CD8-positive, alpha-beta memory T cell (primary cell): ENCODE data around the gene ASTL. TPM values are rescaled to one million over a fixed set of nuclear protein-coding genes. Genes with fewer than 3 reads are reported as not detected.

Experiments
- CTCF ChIA-PET: fragments of 350-600 bp; sonication (Branson Sonifier 250); formaldehyde crosslinking; loops from one replicate; lab custom pipeline; 2021; ENCODE audit warnings: antibody characterized with exemption; lab: Charles Lee
- POLR2A ChIA-PET: fragments of 350-600 bp; sonication (Branson Sonifier 250); formaldehyde crosslinking; loops from one replicate; lab custom pipeline; 2021; ENCODE audit warnings: antibody characterized with exemption; lab: Charles Lee
- DNase-seq, 5 donors: peaks; one replicate each; pipeline versions ENCODE4 v3.0.0 to v3.0.0-alpha.2; 2020 to 2022; ENCODE audit warnings: mixed read lengths in 1 of 5
- H3K27ac ChIP-seq: one replicate; pipeline ENCODE4 v1.7.0; 2013; ENCODE audit warnings: low read depth, mild to moderate bottlenecking, low read length, moderate library complexity
- H3K27me3 ChIP-seq: 2 replicates; pipeline ENCODE4 v1.7.0; 2013; ENCODE audit warnings: low read length, mild to moderate bottlenecking; ENCODE audit not compliant: insufficient read depth, poor library complexity, severe bottlenecking
- H3K36me3 ChIP-seq: 2 replicates; pipeline ENCODE4 v1.7.0; 2013; ENCODE audit warnings: mild to moderate bottlenecking, low read length, moderate library complexity; ENCODE audit not compliant: insufficient read depth
- H3K4me1 ChIP-seq: 2 replicates; pipeline ENCODE4 v1.7.0; 2013; ENCODE audit warnings: mild to moderate bottlenecking, low read length, moderate library complexity; ENCODE audit not compliant: insufficient read depth
- H3K4me3 ChIP-seq: 2 replicates; pipeline ENCODE4 v1.7.0; 2013; ENCODE audit warnings: mild to moderate bottlenecking, low read length
- H3K9me3 ChIP-seq: 2 replicates; pipeline ENCODE4 v1.7.0; 2013; ENCODE audit warnings: mild to moderate bottlenecking, low read length
- H3K27ac Mint-ChIP-seq, 8 donors: one replicate each; pipeline ENCODE4 v1.8.0; 2020 to 2021; ENCODE audit warnings: mixed read lengths in 8 of 8, mild to moderate bottlenecking in 6 of 8, inconsistent platforms in 3 of 8, moderate library complexity in 3 of 8
- H3K27me3 Mint-ChIP-seq, 2 donors: one replicate each; pipeline ENCODE4 v1.8.0; 2020 to 2021; ENCODE audit warnings: mixed read lengths in 2 of 2, mild to moderate bottlenecking in 1 of 2, moderate library complexity in 1 of 2
- H3K36me3 Mint-ChIP-seq, 3 donors: one replicate each; pipeline ENCODE4 v1.8.0; 2020 to 2021; ENCODE audit warnings: mixed read lengths in 3 of 3, inconsistent platforms in 1 of 3, mild to moderate bottlenecking in 1 of 3
- H3K4me1 Mint-ChIP-seq, 3 donors: one replicate each; pipeline ENCODE4 v1.8.0; 2020 to 2021; ENCODE audit warnings: mixed read lengths in 3 of 3, inconsistent platforms in 1 of 3, mild to moderate bottlenecking in 1 of 3
- H3K4me3 Mint-ChIP-seq, 7 donors: one replicate each; pipeline ENCODE4 v1.8.0; 2020 to 2021; ENCODE audit warnings: mixed read lengths in 7 of 7, mild to moderate bottlenecking in 6 of 7, moderate library complexity in 4 of 7, inconsistent platforms in 2 of 7
- H3K9me3 Mint-ChIP-seq, 5 donors: one replicate each; pipeline ENCODE4 v1.8.0; 2020 to 2022; ENCODE audit warnings: mixed read lengths in 5 of 5, mild to moderate bottlenecking in 3 of 5, moderate library complexity in 2 of 5, inconsistent platforms in 1 of 5
- polyA plus RNA-seq: library from polyadenylated mRNA; unstranded; fragments of 300-500 nt; fragmentation: Illumina TruSeq; gene quantifications from one replicate; pipeline ENCODE4 v1.2.3, GENCODE V29; 2021
- total RNA-seq, 2 experiments: library from RNA; stranded (reverse); gene quantifications; one replicate each; pipeline ENCODE4 v1.2.3, GENCODE V29; 2021

The ASTL gene
- total and polyA plus RNA-seq, 3 experiments from 2014 or later, result 0.49 to 18.0 (median 16.2) TPM

DNA sequence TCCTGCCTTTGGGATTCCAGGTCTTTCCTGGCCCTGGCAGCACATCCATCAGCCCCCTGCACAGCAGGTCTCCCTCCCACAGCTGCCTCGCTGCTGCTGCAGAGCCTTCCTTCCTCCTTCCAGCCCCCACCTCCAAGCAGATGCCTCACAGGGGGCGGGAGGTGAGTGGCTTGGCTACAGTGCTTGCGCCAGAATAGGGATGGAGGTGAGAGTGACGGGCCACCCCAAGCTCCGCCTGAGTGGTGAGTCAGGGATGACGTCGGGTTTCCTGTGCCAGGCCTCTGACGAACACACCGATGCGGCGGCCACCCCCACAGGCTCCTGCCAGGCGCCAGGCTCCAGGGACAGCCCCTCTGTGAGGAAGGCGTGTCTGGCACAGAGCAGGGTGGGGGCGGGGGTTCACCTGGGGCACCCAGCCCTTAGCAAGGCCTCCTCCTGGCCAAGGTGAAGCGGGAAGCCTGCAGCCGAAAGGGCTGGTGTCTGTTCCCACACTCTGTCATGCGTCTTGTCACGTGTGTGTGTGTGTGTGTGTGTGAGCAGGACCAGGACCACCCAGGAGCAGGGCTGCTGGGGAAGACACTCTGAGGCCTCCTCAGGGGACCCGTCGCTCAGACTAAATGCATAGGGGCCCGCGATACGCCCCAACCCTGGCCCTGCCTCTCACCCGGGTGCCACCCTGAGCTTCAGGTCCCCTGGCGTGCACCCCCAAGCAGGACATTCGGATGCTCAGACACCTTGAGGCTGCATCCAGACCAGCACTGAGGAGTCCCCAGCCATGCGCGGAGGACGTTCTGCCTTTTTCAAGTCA, 10.3 kb upstream of the ASTL start:
- Mint-ChIP-seq H3K27me3 (peaks cover 0 to 13% of the 10 kb centered on the region in 2 donors), H3K4me1 (peaks cover 54 to 75% (median 55%) of the 10 kb centered on the region in 3 donors), H3K27ac (peak overlapping the region; percentile 93 to 100 (median 98)), H3K36me3 (peaks cover 4 to 12% (median 6%) of the 10 kb centered on the region in 3 donors), H3K4me3 (peak overlapping the region; percentile 65 to 97 (median 83)), H3K9me3 (peaks cover 0 to 4% (median 0%) of the 10 kb centered on the region in 5 donors)
- Histone ChIP-seq H3K36me3 (peaks cover 10% of the 10 kb centered on the region), H3K27me3 (no peaks in the 10 kb centered on the region), H3K4me1 (peaks cover 53% of the 10 kb centered on the region), H3K27ac (peak overlapping the region; percentile 62), H3K4me3 (peak overlapping the region; percentile 56), H3K9me3 (no peaks in the 10 kb centered on the region)
- ChIA-PET CTCF (interaction anchor here (0.6 to 14.6 kb wide), 6 partner anchors 10 to 710 kb away, joined by 3 to 385 read pairs (median 4); partner anchors contain the start of gene ASTL), POLR2A (interaction anchor here (0.6 to 7.5 kb wide), 6 partner anchors 10 to 31 kb away, joined by 3 to 78 read pairs (median 6); partner anchors contain the start of gene ASTL)
- DNase-seq, result peak; percentile 97 to 99 (median 98)

DNA sequence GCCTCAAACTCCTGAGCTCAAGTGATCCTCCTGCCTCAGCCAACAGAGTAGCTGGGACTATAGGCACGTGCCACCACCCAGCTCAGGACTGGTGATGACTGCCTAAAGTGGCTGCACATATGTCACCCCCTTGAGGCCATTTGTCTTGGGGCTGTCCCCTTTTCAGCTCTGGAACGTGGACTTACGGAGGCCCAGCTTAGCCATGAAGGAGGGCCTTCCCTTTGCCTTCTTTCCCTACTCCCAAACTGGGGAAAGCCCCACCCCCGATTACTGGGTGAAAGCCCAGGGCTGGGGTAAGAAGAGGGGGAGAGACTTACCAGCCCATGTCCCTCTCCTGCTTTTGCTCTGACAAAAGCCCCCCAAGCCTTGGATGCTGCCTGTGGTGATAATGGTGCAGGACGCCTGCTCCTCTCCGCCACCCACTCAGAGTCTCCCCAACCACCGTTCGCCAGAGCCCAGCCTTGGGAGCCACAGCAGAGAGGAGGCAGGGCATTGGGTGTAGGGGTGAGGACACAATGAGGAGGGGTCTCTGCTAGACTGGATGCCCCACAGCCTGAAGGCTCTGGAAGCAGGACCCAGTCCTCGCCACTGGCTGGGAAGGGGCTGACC, 9.4 kb upstream of the ASTL start:
- CTCF ChIA-PET, result interaction anchor here (0.9 to 14.6 kb wide), 8 partner anchors 9 to 711 kb away, joined by 3 to 385 read pairs (median 9); partner anchors contain the start of genes ADRA2B and ASTL

DNA sequence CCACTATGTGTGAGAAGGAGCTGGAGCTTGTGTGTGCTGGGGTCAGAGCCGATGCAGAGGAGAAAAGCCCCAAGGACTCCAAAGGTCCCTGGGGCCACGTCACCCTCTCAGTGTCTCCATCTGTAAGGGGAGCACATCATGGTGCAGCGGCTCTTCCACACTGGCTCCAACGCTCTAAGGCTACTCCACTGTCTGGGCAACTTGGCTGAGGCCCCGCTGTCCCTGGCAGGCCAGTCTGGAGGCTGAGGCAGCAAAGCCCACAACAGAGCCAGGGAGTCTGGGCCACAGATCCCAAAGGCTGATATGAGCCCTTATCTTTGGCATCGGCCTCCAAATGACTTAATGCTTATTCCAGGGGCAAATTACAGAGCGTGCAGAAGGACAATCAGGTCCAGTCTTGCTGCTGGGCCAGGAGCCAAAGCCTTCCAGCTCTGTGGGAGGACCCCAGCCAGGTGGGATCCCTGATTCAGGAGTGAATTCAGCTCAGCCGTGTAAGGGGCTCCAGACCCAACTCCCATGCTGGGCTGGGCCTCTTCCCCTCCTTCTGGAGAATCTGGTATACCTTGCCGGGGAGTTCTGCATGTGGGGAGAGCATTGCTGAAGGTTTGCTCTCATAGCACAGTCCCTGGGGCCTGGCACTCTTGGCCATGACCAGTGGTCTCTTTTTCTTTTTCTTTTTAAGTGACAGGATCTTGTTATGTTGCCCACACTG, 8.7 kb upstream of the ASTL start:
- Mint-ChIP-seq H3K9me3 (peaks cover 0 to 4% (median 0%) of the 10 kb centered on the region in 5 donors), H3K36me3 (peaks cover 8 to 27% (median 10%) of the 10 kb centered on the region in 3 donors), H3K27ac (peak overlapping the region; percentile 93 to 100 (median 98)), H3K4me1 (peaks cover 67 to 76% (median 67%) of the 10 kb centered on the region in 3 donors), H3K4me3 (peak overlapping the region; percentile 84 to 99 (median 88)), H3K27me3 (peaks cover 0 to 15% of the 10 kb centered on the region in 2 donors)
- POLR2A ChIA-PET, result interaction anchor here (0.8 to 7.5 kb wide), 5 partner anchors 11 to 447 kb away, joined by 3 to 78 read pairs (median 8); partner anchors contain the start of gene STARD7
- Histone ChIP-seq H3K9me3 (no peaks in the 10 kb centered on the region), H3K4me3 (peak overlapping the region; percentile 89), H3K4me1 (peaks cover 67% of the 10 kb centered on the region), H3K27ac (peak overlapping the region; percentile 95), H3K36me3 (peaks cover 17% of the 10 kb centered on the region), H3K27me3 (no peaks in the 10 kb centered on the region)
- CTCF ChIA-PET, result interaction anchor here (1.3 to 14.6 kb wide), 6 partner anchors 9 to 30 kb away, joined by 5 to 385 read pairs (median 15); partner anchors contain the start of genes ADRA2B and ASTL
- peak in 2 of 5 donors; percentile 40 to 59 for DNase-seq

More for the DNA sequence above, 9.4 kb upstream of the ASTL start:
- peaks cover 17% of the 10 kb centered on the region for H3K36me3 ChIP-seq
- peak overlapping the region; percentile 62 for H3K27ac ChIP-seq
- peaks cover 62% of the 10 kb centered on the region for H3K4me1 ChIP-seq
- no peaks in the 10 kb centered on the region for H3K27me3 ChIP-seq
- POLR2A ChIA-PET, result interaction anchor here (1.0 to 7.5 kb wide), 5 partner anchors 9 to 30 kb away, joined by 3 to 78 read pairs (median 8); partner anchors contain the start of gene ASTL
- H3K36me3 Mint-ChIP-seq, result peaks cover 8 to 21% (median 10%) of the 10 kb centered on the region in 3 donors
- no peaks in the 10 kb centered on the region for H3K9me3 ChIP-seq
- H3K27ac Mint-ChIP-seq, result peak overlapping the region; percentile 93 to 100 (median 98)
- DNase-seq, result peak in 1 of 5 donors; percentile 52
- peak overlapping the region; percentile 16 to 99 (median 87) for H3K4me3 Mint-ChIP-seq
- H3K4me3 ChIP-seq, result peak overlapping the region; percentile 89
- peaks cover 0 to 13% of the 10 kb centered on the region in 2 donors for H3K27me3 Mint-ChIP-seq
- H3K4me1 Mint-ChIP-seq, result peaks cover 61 to 74% (median 62%) of the 10 kb centered on the region in 3 donors
- peaks cover 0 to 4% (median 0%) of the 10 kb centered on the region in 5 donors for H3K9me3 Mint-ChIP-seq

DNA sequence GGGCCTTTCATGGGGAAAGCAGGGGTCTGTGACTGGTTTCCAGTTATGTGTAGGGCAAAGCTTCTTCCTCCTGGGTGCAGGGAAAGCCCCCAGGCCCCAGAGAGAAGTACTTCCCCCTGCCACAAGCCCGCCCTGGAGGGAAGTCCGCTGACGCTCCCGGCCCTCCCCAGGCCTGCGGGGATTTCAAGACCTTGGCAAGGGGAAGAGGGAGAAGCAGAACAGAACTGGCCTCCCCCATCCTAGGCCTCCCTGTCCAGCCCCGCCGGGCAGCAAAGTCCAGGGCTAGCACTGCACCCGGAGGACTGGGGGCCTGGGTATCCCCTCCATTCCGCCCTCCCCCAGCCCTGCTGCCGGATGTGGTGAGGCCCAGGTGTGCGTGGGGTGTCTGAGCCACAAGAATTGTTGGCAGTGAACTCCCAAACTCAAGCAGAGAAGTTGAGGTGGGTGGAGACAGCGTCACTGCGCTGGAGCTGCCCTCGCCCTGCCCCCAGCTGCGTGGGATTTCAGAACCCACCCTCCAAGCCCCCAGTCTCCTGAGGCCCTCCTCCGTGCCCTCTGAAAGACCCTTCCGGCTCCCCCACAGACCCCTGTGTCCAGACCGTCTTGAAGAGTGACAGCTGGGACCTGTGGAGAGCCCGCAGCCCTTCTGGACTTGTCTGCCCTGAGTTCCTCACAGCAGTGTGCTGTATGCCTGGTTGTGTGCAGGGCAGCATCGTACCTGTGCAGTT, 8.0 kb upstream of the ASTL start:
- H3K4me3 ChIP-seq, result peak overlapping the region; percentile 89
- H3K9me3 ChIP-seq, result no peaks in the 10 kb centered on the region
- DNase-seq, result peak; percentile 78 to 99 (median 93)
- H3K27ac Mint-ChIP-seq, result peak overlapping the region; percentile 93 to 100 (median 98)
- peaks cover 0 to 17% of the 10 kb centered on the region in 2 donors for H3K27me3 Mint-ChIP-seq
- H3K36me3 ChIP-seq, result peaks cover 17% of the 10 kb centered on the region
- H3K9me3 Mint-ChIP-seq, result peaks cover 0 to 4% (median 0%) of the 10 kb centered on the region in 5 donors
- peak overlapping the region; percentile 95 for H3K27ac ChIP-seq
- H3K27me3 ChIP-seq, result no peaks in the 10 kb centered on the region
- CTCF ChIA-PET, result interaction anchor here (1.3 to 14.6 kb wide), 6 partner anchors 8 to 30 kb away, joined by 5 to 385 read pairs (median 15); partner anchors contain the start of genes ADRA2B and ASTL
- H3K36me3 Mint-ChIP-seq, result peaks cover 8 to 34% (median 10%) of the 10 kb centered on the region in 3 donors
- H3K4me1 ChIP-seq, result peaks cover 64% of the 10 kb centered on the region
- H3K4me1 Mint-ChIP-seq, result peaks cover 69 to 75% (median 70%) of the 10 kb centered on the region in 3 donors
- POLR2A ChIA-PET, result interaction anchor here (0.8 to 7.5 kb wide), 6 partner anchors 12 to 448 kb away, joined by 3 to 78 read pairs (median 6); partner anchors contain the start of gene STARD7
- peak overlapping the region; percentile 84 to 99 (median 88) for H3K4me3 Mint-ChIP-seq

DNA sequence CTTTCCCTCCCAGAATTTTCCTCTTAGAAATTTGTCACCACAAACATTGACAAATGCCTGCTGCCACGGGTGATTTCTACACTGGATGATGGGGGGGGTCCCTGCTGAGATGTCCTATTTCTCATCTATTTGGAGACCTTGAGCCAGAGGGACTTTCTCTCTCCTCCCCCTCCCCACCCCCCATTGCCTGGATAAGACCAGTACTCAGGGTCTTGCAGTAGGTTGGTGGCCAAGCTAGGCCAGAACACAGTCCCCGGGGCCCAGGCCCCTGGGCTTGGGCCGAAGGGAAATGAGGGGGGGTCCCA, 7.5 kb upstream of the ASTL start:
- peak overlapping the region; percentile 84 to 99 (median 88) for H3K4me3 Mint-ChIP-seq
- ChIA-PET CTCF (interaction anchor here (1.8 to 14.6 kb wide), 4 partner anchors 12 to 29 kb away, joined by 7 to 385 read pairs (median 15); partner anchors contain the start of gene ADRA2B), POLR2A (interaction anchor here (1.0 to 7.5 kb wide), 5 partner anchors 12 to 448 kb away, joined by 3 to 78 read pairs (median 8); partner anchors contain the start of gene STARD7)
- peak in 1 of 5 donors; percentile 21 for DNase-seq
- H3K4me3 ChIP-seq, result peak overlapping the region; percentile 89
- peak overlapping the region; percentile 93 to 100 (median 98) for H3K27ac Mint-ChIP-seq
- peaks cover 0 to 4% (median 0%) of the 10 kb centered on the region in 5 donors for H3K9me3 Mint-ChIP-seq
- H3K36me3 ChIP-seq, result peaks cover 17% of the 10 kb centered on the region
- H3K27me3 ChIP-seq, result no peaks in the 10 kb centered on the region
- H3K4me1 Mint-ChIP-seq, result peaks cover 69 to 75% (median 70%) of the 10 kb centered on the region in 3 donors
- H3K36me3 Mint-ChIP-seq, result peaks cover 8 to 38% (median 10%) of the 10 kb centered on the region in 3 donors
- no peaks in the 10 kb centered on the region for H3K9me3 ChIP-seq
- H3K27ac ChIP-seq, result peak overlapping the region; percentile 95
- H3K27me3 Mint-ChIP-seq, result peaks cover 0 to 17% of the 10 kb centered on the region in 2 donors
- H3K4me1 ChIP-seq, result peaks cover 59% of the 10 kb centered on the region

DNA sequence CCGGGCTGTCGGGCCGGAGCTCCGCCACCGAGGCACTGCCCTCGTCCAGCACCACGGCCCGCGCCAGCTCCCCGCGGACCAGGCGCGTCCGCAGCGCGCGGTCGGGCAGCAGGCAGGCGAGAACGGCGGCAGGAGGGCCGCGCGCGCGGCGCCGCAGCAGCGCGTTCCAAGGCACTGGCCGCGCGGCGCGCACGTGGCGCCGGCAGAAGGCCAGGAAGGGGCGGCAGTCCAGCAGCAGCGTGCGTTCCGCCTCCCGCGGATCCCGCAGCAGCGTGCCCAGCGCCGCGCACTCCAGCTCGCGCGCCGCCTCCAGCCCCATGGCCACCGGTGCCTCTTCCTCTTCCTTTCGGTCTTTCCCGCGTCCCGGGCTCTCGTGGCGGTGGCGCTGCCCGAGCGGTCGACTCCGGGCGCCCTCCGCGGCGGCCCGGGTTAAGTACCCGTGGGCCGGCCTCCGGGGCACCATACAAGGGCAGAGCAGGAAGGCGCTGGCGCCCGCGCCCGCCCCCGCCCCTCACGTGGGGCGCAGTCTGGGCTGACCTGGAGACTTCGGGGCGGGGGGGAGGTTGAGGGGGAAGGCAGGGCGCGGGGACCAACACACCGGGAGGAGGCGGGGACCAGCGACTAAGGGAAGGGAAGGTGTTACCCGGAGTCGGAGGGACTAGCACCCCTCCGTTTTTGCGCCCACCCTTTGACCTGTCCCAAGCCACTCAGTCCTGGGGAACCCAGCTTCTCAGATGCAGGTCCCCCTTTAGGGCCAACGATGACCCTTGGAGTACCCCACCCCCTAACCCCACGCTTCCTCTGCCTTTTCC, 6.9 kb upstream of the ASTL start, which contains the start of gene DUSP2:
Gene DUSP2, minus strand, starts transcription at position 405 of the 812 bp plus-strand sequence. Its CDS starts 86 bp downstream, at position 319.
- Mint-ChIP-seq H3K27me3 (peaks cover 0 to 17% of the 10 kb centered on the region in 2 donors), H3K4me3 (peak within 1 kb of the TSS; percentile 94 to 100 (median 97)), H3K9me3 (peaks cover 0 to 4% (median 0%) of the 10 kb centered on the region in 5 donors), H3K4me1 (peaks cover 65 to 73% (median 67%) of the 10 kb centered on the region in 3 donors), H3K36me3 (peaks cover 8 to 42% (median 10%) of the 10 kb centered on the region in 3 donors), H3K27ac (peak within 1 kb of the TSS; percentile 93 to 100 (median 98))
- no peaks in the 10 kb centered on the region for H3K27me3 ChIP-seq
- ChIA-PET POLR2A (interaction anchor here (0.6 to 7.5 kb wide), 7 partner anchors 13 to 392 kb away, joined by 3 to 78 read pairs (median 4); no protein-coding TSS in a partner anchor), CTCF (interaction anchor here (2.5 to 14.6 kb wide), 4 partner anchors 12 to 27 kb away, joined by 11 to 385 read pairs (median 23); no protein-coding TSS in a partner anchor)
- peak within 1 kb of the TSS; percentile 89 for H3K4me3 ChIP-seq
- H3K36me3 ChIP-seq, result peaks cover 17% of the 10 kb centered on the region
- peak within 1 kb of the TSS; percentile 95 for H3K27ac ChIP-seq
- H3K9me3 ChIP-seq, result no peaks in the 10 kb centered on the region
- H3K4me1 ChIP-seq, result peaks cover 56% of the 10 kb centered on the region
- peak; percentile 83 to 93 (median 88) for DNase-seq
